ENCODE measurements around the gene HMG20B.

Gene HMG20B

GRCh38 chr19:3622224-3622623, 49.5 kb downstream of the HMG20B start:
- Histone ChIP-seq H3K9ac (ENCODE audit: low read length) (no peak overlapping the region), H3K4me1 (ENCODE audit: control insufficient read depth, low read depth, low read length) (no peaks in the 10 kb centered on the region), H3K27ac (ENCODE audit: low read length) (no peak overlapping the region), H3K36me3 (ENCODE audit: control insufficient read depth, low read depth, low read length) (peaks cover 3% of the 10 kb centered on the region), H3K9me3 (ENCODE audit: control insufficient read depth, low read depth, low read length) (no peaks in the 10 kb centered on the region), H3K4me3 (ENCODE audit: low read length) (no peak overlapping the region), H3K27me3 (ENCODE audit: control insufficient read depth, insufficient read depth, low read length) (no peaks in the 10 kb centered on the region)

- H3K9ac ChIP-seq (ENCODE audit: low read length): no peak overlapping the region
- H3K4me3 ChIP-seq (ENCODE audit: low read length): no peak overlapping the region
- H3K27ac ChIP-seq (ENCODE audit: low read length): no peak overlapping the region
- peaks cover 3% of the 10 kb centered on the region for H3K36me3 ChIP-seq (ENCODE audit: control insufficient read depth, low read depth, low read length)
- H3K9me3 ChIP-seq (ENCODE audit: control insufficient read depth, low read depth, low read length): no peaks in the 10 kb centered on the region
- H3K27me3 ChIP-seq (ENCODE audit: control insufficient read depth, insufficient read depth, low read length): no peaks in the 10 kb centered on the region
- no peaks in the 10 kb centered on the region for H3K4me1 ChIP-seq (ENCODE audit: control insufficient read depth, low read depth, low read length)
These were observed 51.0 kb downstream of the HMG20B start for GRCh38 chr19:3623716-3624115.

GRCh38 chr19:3625996-3626472, 53.3 kb downstream of the HMG20B start:
- no peaks in the 10 kb centered on the region for H3K27me3 ChIP-seq (ENCODE audit: control insufficient read depth, insufficient read depth, low read length)
- H3K4me3 ChIP-seq (ENCODE audit: low read length): peak overlapping the region; percentile 91
- H3K9me3 ChIP-seq (ENCODE audit: control insufficient read depth, low read depth, low read length): no peaks in the 10 kb centered on the region
- H3K27ac ChIP-seq (ENCODE audit: low read length): no peak overlapping the region
- H3K36me3 ChIP-seq (ENCODE audit: control insufficient read depth, low read depth, low read length): peaks cover 3% of the 10 kb centered on the region
- H3K9ac ChIP-seq (ENCODE audit: low read length): peak overlapping the region; percentile 87
- H3K4me1 ChIP-seq (ENCODE audit: control insufficient read depth, low read depth, low read length): no peaks in the 10 kb centered on the region

- peaks cover 3% of the 10 kb centered on the region for H3K36me3 ChIP-seq (ENCODE audit: control insufficient read depth, low read depth, low read length)
- H3K9me3 ChIP-seq (ENCODE audit: control insufficient read depth, low read depth, low read length): no peaks in the 10 kb centered on the region
- H3K4me1 ChIP-seq (ENCODE audit: control insufficient read depth, low read depth, low read length): no peaks in the 10 kb centered on the region
- H3K27me3 ChIP-seq (ENCODE audit: control insufficient read depth, insufficient read depth, low read length): no peaks in the 10 kb centered on the region
- peak within 1 kb of the TSS; percentile 87 for H3K9ac ChIP-seq (ENCODE audit: low read length)
- peak within 1 kb of the TSS; percentile 98 for H3K27ac ChIP-seq (ENCODE audit: low read length)
- peak within 1 kb of the TSS; percentile 91 for H3K4me3 ChIP-seq (ENCODE audit: low read length)
These were observed 54.0 kb downstream of the HMG20B start, which contains the start of gene CACTIN for GRCh38 chr19:3626473-3627350. Gene CACTIN (minus strand): TSS chr19:3626790. CDS start chr19:3626762, 28 bp downstream.

GRCh38 chr19:3627351-3627723, 54.6 kb downstream of the HMG20B start:
- H3K36me3 ChIP-seq (ENCODE audit: control insufficient read depth, low read depth, low read length): peaks cover 3% of the 10 kb centered on the region
- H3K27me3 ChIP-seq (ENCODE audit: control insufficient read depth, insufficient read depth, low read length): no peaks in the 10 kb centered on the region
- no peaks in the 10 kb centered on the region for H3K9me3 ChIP-seq (ENCODE audit: control insufficient read depth, low read depth, low read length)
- H3K4me1 ChIP-seq (ENCODE audit: control insufficient read depth, low read depth, low read length): no peaks in the 10 kb centered on the region
- H3K9ac ChIP-seq (ENCODE audit: low read length): no peak overlapping the region
- no peak overlapping the region for H3K4me3 ChIP-seq (ENCODE audit: low read length)
- H3K27ac ChIP-seq (ENCODE audit: low read length): no peak overlapping the region

Measured in iPS-18a (cell line).